A549 (cell line): Measurements from ENCODE around the gene SH3BGR. TPM values are rescaled to one million over a fixed set of nuclear protein-coding genes. Genes with fewer than 3 reads are reported as not detected.
A peak's percentile ranks its signal among the peaks of the same experiment; 100 is the strongest.

Source experiments
- ATAC-seq, 2 experiments: fragments of 200-7000 bp in 1 of 2; fragments of >200 bp in 1 of 2; cut with Nextera tagmentation in 1 of 2; cut with Tn5 transposase in 1 of 2; 3 replicates each; pipeline versions ENCODE4 v1.8.0 to v1.9.1; 2018 to 2020; ENCODE audit warnings: mild to moderate bottlenecking in 1 of 2, moderate library complexity in 1 of 2
- CTCF ChIA-PET: fragments of 300-600 bp; sonication (Branson Sonifier 250); formaldehyde crosslinking; extraction: SDS; loops from one replicate; lab custom pipeline; 2021; ENCODE audit warnings: antibody characterized with exemption, inconsistent platforms; lab: Yijun Ruan, JAX
- POLR2A ChIA-PET: fragments of 350-600 bp; formaldehyde crosslinking; extraction: SDS; loops from one replicate; lab custom pipeline; 2021; ENCODE audit warnings: antibody characterized with exemption, inconsistent platforms; lab: Yijun Ruan, JAX
- DNase-seq, 2 experiments: peaks; one replicate each; pipeline versions ENCODE4 v3.0.0 to v3.0.0-alpha.2; 2011 to 2016; ENCODE audit warnings: low read depth in 1 of 2, low spot score in 1 of 2
- FAIRE-seq: peaks from 2 replicates; lab custom pipeline; 2011; peaks lifted over from hg19 to GRCh38; lab: Jason Lieb, UNC
- H3K27ac ChIP-seq, 2 experiments: fragments of >200 bp; sonication (Bioruptor Twin); formaldehyde crosslinking; 3 replicates each; pipeline ENCODE4 v1.5.1; 2016 to 2017
- H3K4me1 ChIP-seq: fragments of >200 bp; sonication (Bioruptor Twin); formaldehyde crosslinking; 3 replicates; pipeline ENCODE4 v1.6.1; 2016
- H3K4me2 ChIP-seq: fragments of >200 bp; sonication (Bioruptor Twin); formaldehyde crosslinking; 3 replicates; pipeline ENCODE4 v1.6.1; 2016
- H3K4me3 ChIP-seq: fragments of >200 bp; sonication (Bioruptor Twin); formaldehyde crosslinking; 3 replicates; pipeline ENCODE4 v1.5.1; 2016
- H3K9me3 ChIP-seq: fragments of >200 bp; sonication (Bioruptor Twin); formaldehyde crosslinking; 3 replicates; pipeline ENCODE4 v1.6.1; 2016
- BCL3 ChIP-seq: fragments of >200 bp; sonication (Bioruptor Twin); formaldehyde crosslinking; IDR thresholded peaks from 3 replicates; pipeline ENCODE4 v1.6.1; 2016
- BHLHE40 ChIP-seq: IDR thresholded peaks from 2 replicates; pipeline ENCODE4 v1.6.1; 2012; ENCODE audit warnings: low read depth, low read length, inconsistent platforms
- E2F6 ChIP-seq: IDR thresholded peaks from 2 replicates; pipeline ENCODE4 v1.6.1; 2012; ENCODE audit warnings: low read depth, borderline replicate concordance
- EHF ChIP-seq: fragments of 250-450 bp; sonication (Bioruptor Pico); IDR thresholded peaks from 2 replicates; pipeline ENCODE4 v1.5.0; 2020; ENCODE audit warnings: mild to moderate bottlenecking
- FOXS1 ChIP-seq: fragments of 250-450 bp; sonication (Bioruptor Pico); IDR thresholded peaks from 2 replicates; pipeline ENCODE4 v1.5.0; 2020; ENCODE audit warnings: mild to moderate bottlenecking, moderate library complexity
- HEYL ChIP-seq: fragments of 250-450 bp; sonication (Bioruptor Pico); IDR thresholded peaks from 2 replicates; pipeline ENCODE4 v1.8.0; 2021; ENCODE audit warnings: mild to moderate bottlenecking, moderate library complexity
- HOXA7 ChIP-seq: fragments of 250-450 bp; sonication (Bioruptor Pico); IDR thresholded peaks from 2 replicates; pipeline ENCODE4 v1.5.0; 2020; ENCODE audit warnings: mild to moderate bottlenecking, moderate library complexity
- HOXB13 ChIP-seq: fragments of 250-450 bp; sonication (Bioruptor Pico); IDR thresholded peaks from 2 replicates; pipeline ENCODE4 v1.5.0; 2020; ENCODE audit warnings: low read depth, mild to moderate bottlenecking, moderate library complexity
- HOXB5 ChIP-seq: fragments of 250-450 bp; sonication (Bioruptor Pico); IDR thresholded peaks from 2 replicates; pipeline ENCODE4 v1.5.0; 2020; ENCODE audit warnings: mild to moderate bottlenecking, moderate library complexity
- JUN ChIP-seq, 2 experiments: fragments of >200 bp; sonication (Bioruptor Twin); formaldehyde crosslinking; IDR thresholded peaks; 2 replicates in 1 of 2; 3 replicates in 1 of 2; pipeline ENCODE4 v1.6.1; 2016 to 2017
- MAFK ChIP-seq: fragments of 450-650 bp; IDR thresholded peaks from 2 replicates; pipeline ENCODE4 v1.6.1; 2014; ENCODE audit not compliant: partially characterized antibody
- MAX ChIP-seq: IDR thresholded peaks from 2 replicates; pipeline ENCODE4 v1.6.1; 2012
- MYC ChIP-seq: IDR thresholded peaks from 2 replicates; pipeline ENCODE4 v1.6.1; 2012; ENCODE audit warnings: mild to moderate bottlenecking, inconsistent platforms, low read length, improper control_type of control experiment, borderline replicate concordance
- NR3C1 ChIP-seq: fragments of >200 bp; sonication (Bioruptor Twin); formaldehyde crosslinking; IDR thresholded peaks from 3 replicates; pipeline ENCODE4 v1.6.1; 2017
- RNF2 ChIP-seq: fragments of 200-600 bp; sonication (generic); IDR thresholded peaks from 2 replicates; pipeline ENCODE4 v1.6.1; 2016; ENCODE audit warnings: low read depth, mild to moderate bottlenecking, antibody characterized with exemption, moderate library complexity, borderline replicate concordance
- SREBF2 ChIP-seq: fragments of 450-650 bp; IDR thresholded peaks from 2 replicates; pipeline ENCODE4 v1.6.1; 2014; ENCODE audit warnings: mild to moderate bottlenecking, moderate library complexity
- TFCP2L1 ChIP-seq: fragments of 250-450 bp; sonication (Bioruptor Pico); IDR thresholded peaks from 2 replicates; pipeline ENCODE4 v1.5.0; 2021; ENCODE audit warnings: mild to moderate bottlenecking
- WGBS: methylation state at CpG from one replicate; pipeline ENCODE4 v1.1.6; 2017; ENCODE audit errors: missing lambda C conversion rate; 5-methylcytosine and 5-hydroxymethylcytosine counted together
- polyA plus RNA-seq, 4 experiments: library from polyadenylated mRNA; depleted of rRNA in 3 of 4; stranded (reverse); fragments of >200 nt; fragmentation: RNase III in 1 of 4; extraction: RNeasy Plus Mini Kit Qiagen cat#74134 plus additional on column Dnase treatment in 1 of 4; gene quantifications; 2 replicates in 3 of 4; 3 replicates in 1 of 4; pipeline ENCODE4 v1.2.3, GENCODE V29; 2011 to 2017

The SH3BGR gene
- polyA plus RNA-seq, 2 of the 4 experiments (the other 2 are of a cell fraction) = 1.0 to 3.0 TPM

GRCh38 chr21:39546522-39546921 lies 94.8 kb downstream of the SH3BGR start:
- DNase-seq (no peak), FAIRE-seq (no peak), ATAC-seq (no peak)
- no peak for TF ChIP-seq E2F6
- TF ChIP-seq MAFK = peak; percentile 6
- POLR2A ChIA-PET = no interaction called here
- Histone ChIP-seq H3K4me1 (no peaks in the 10 kb centered on the region), H3K4me2 (no peak overlapping the region), H3K27ac (no peak overlapping the region), H3K9me3 (no peaks in the 10 kb centered on the region), H3K4me3 (no peak overlapping the region)
- WGBS = 89% methylated on average over 1 of the region's 1 CpG
- CTCF ChIA-PET = no interaction called here

- FAIRE-seq = no peak
- no peak overlapping the region for H3K4me3 ChIP-seq
- TF ChIP-seq HOXA7 = no peak
- no peak for TF ChIP-seq MYC
- TF ChIP-seq JUN (IDR thresholded peaks at IDR 0.05) = no peak
- no peak for TF ChIP-seq FOXS1 (CRISPR knock-in tag)
- TF ChIP-seq TFCP2L1 = no peak
- TF ChIP-seq, all 56 proteins: peak for 0
- no peaks in the 10 kb centered on the region for H3K4me1 ChIP-seq
- no peak for ATAC-seq
- WGBS = 12% methylated on average over 1 of the region's 1 CpG
- H3K27ac ChIP-seq = no peak overlapping the region
- no peak overlapping the region for H3K4me2 ChIP-seq
- DNase-seq = no peak
- ChIA-PET CTCF (no interaction called here), POLR2A (no interaction called here)
- no peaks in the 10 kb centered on the region for H3K9me3 ChIP-seq
Observed at GRCh38 chr21:39552856-39553255, 101.1 kb downstream of the SH3BGR start.

- ATAC-seq = no peak
- WGBS = 26% methylated on average over 3 of the region's 3 CpGs
- no peak for DNase-seq
- Histone ChIP-seq H3K4me3 (no peak overlapping the region), H3K4me2 (no peak overlapping the region), H3K4me1 (no peaks in the 10 kb centered on the region), H3K9me3 (no peaks in the 10 kb centered on the region), H3K27ac (no peak overlapping the region)
- TF ChIP-seq MAFK (no peak), BCL3 (no peak), MAX (no peak), NR3C1 (no peak), EHF (CRISPR knock-in tag) (no peak), SREBF2 (no peak), E2F6 (no peak), BHLHE40 (no peak), HEYL (CRISPR knock-in tag) (no peak), RNF2 (no peak), HOXB5 (CRISPR knock-in tag) (no peak)
- CTCF ChIA-PET = no interaction called here
- POLR2A ChIA-PET = no interaction called here
- FAIRE-seq = no peak
Observed at GRCh38 chr21:39553331-39553730, 101.6 kb downstream of the SH3BGR start.

- Histone ChIP-seq H3K4me3 (no peak overlapping the region), H3K9me3 (no peaks in the 10 kb centered on the region), H3K27ac (no peak overlapping the region)
- ATAC-seq (no peak), FAIRE-seq (no peak)
- WGBS = 43% methylated on average over 6 of the region's 6 CpGs
- CTCF ChIA-PET = no interaction called here
- POLR2A ChIA-PET = no interaction called here
- no peak for TF ChIP-seq HOXB13 (CRISPR knock-in tag)
- TF ChIP-seq, all 56 proteins: peak for 0
- Histone ChIP-seq H3K4me1 (no peaks in the 10 kb centered on the region), H3K4me2 (no peak overlapping the region)
- no peak for DNase-seq
Observed at GRCh38 chr21:39555911-39556590, 104.3 kb downstream of the SH3BGR start.
